Progenitor cell of endocrine pancreas (in vitro differentiated cells): ENCODE measurements around the gene DMRTA1. TPM values are rescaled to one million over a fixed set of nuclear protein-coding genes. Genes with fewer than 3 reads are reported as not detected.

Experiments
- DNase-seq: peaks from one replicate; pipeline ENCODE4 v3.0.0; 2021; ENCODE audit warnings: low spot score; ENCODE audit not compliant: unreplicated experiment
- H3K27ac Mint-ChIP-seq: 2 replicates; pipeline ENCODE4 v1.8.0; 2021; ENCODE audit warnings: mild to moderate bottlenecking, moderate library complexity, mixed read lengths
- H3K27me3 Mint-ChIP-seq: 2 replicates; pipeline ENCODE4 v1.8.0; 2021; ENCODE audit warnings: mixed read lengths
- H3K36me3 Mint-ChIP-seq: 2 replicates; pipeline ENCODE4 v1.8.0; 2022; ENCODE audit warnings: mixed read lengths; ENCODE audit not compliant: insufficient read depth
- H3K4me1 Mint-ChIP-seq: 2 replicates; pipeline ENCODE4 v1.8.0; 2021; ENCODE audit warnings: low read depth, mixed read lengths
- H3K4me3 Mint-ChIP-seq: 2 replicates; pipeline ENCODE4 v1.8.0; 2021; ENCODE audit warnings: low read depth, mild to moderate bottlenecking, moderate library complexity, mixed read lengths
- H3K9me3 Mint-ChIP-seq: 2 replicates; pipeline ENCODE4 v1.8.0; 2021; ENCODE audit warnings: low read depth, mixed read lengths
- CTCF ChIP-seq: fragments of 200-600 bp; sonication (generic); IDR thresholded peaks from one replicate; pipeline ENCODE4 v1.5.0; 2021; ENCODE audit warnings: antibody characterized with exemption, mild to moderate bottlenecking; ENCODE audit not compliant: unreplicated experiment
- long read RNA-seq: library from polyadenylated mRNA; unstranded; transcript quantifications from one replicate; pipeline ENCODE4 v2.0.0, GENCODE V29; 2020
- total RNA-seq: library from RNA; stranded (reverse); gene quantifications from 2 replicates; pipeline ENCODE4 v1.2.1, GENCODE V29; 2021

The DMRTA1 gene
- total RNA-seq: 6.9 and 7.7 TPM in 2 replicates
- long read RNA-seq, full-length matches to known transcripts: 27 of 30 reads
- long read RNA-seq, partial matches to known transcripts: 0 of 30 reads
- long read RNA-seq, other reads (novel, unspliced or antisense): 3 of 30 reads

GRCh38 chr9:22446589-22446949, at the start of gene DMRTA1:
DMRTA1 (plus strand) TSS chr9:22446824; CDS start chr9:22447066, 242 bp downstream.
- no peak for TF ChIP-seq CTCF
- H3K27me3 Mint-ChIP-seq: peaks cover 5% of the 10 kb centered on the region
- no peaks in the 10 kb centered on the region for H3K36me3 Mint-ChIP-seq
- no peaks in the 10 kb centered on the region for H3K9me3 Mint-ChIP-seq
- H3K27ac Mint-ChIP-seq: peak within 1 kb of the TSS; percentile 98
- peak; percentile 62 for DNase-seq
- peaks cover 8% of the 10 kb centered on the region for H3K4me1 Mint-ChIP-seq
- H3K4me3 Mint-ChIP-seq: peak within 1 kb of the TSS; percentile 94

DNA sequence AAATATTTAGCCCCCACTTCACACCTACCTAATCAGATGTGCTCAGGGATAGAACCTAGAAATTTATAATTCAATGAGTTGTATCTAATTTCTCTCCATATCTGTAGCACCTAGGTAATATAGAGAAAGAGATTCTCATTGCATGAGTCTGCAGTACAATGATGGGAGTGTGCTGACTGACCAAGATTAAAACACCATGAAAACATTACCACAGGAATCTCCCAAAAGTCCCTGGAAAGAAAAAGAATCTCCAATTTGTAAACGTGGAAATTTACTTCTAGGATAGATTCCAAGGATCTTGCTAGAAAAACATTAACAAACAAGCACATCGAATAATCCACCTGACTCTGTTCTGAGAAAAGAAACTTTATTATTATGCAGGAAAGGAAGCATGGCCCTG, 45.0 kb upstream of the DMRTA1 start:
- no peaks in the 10 kb centered on the region for H3K36me3 Mint-ChIP-seq
- peaks cover 6% of the 10 kb centered on the region for H3K4me1 Mint-ChIP-seq
- H3K9me3 Mint-ChIP-seq: peaks cover 2% of the 10 kb centered on the region
- H3K27ac Mint-ChIP-seq: no peak overlapping the region
- TF ChIP-seq CTCF: no peak
- peaks cover 3% of the 10 kb centered on the region for H3K27me3 Mint-ChIP-seq
- DNase-seq: no peak
- H3K4me3 Mint-ChIP-seq: no peak overlapping the region

GRCh38 chr9:22405869-22406659, 40.6 kb upstream of the DMRTA1 start:
- no peak for DNase-seq
- no peak overlapping the region for H3K27ac Mint-ChIP-seq
- H3K4me1 Mint-ChIP-seq: no peaks in the 10 kb centered on the region
- no peak overlapping the region for H3K4me3 Mint-ChIP-seq
- no peaks in the 10 kb centered on the region for H3K36me3 Mint-ChIP-seq
- peaks cover 3% of the 10 kb centered on the region for H3K27me3 Mint-ChIP-seq
- H3K9me3 Mint-ChIP-seq: peaks cover 3% of the 10 kb centered on the region
- no peak for TF ChIP-seq CTCF

DNA sequence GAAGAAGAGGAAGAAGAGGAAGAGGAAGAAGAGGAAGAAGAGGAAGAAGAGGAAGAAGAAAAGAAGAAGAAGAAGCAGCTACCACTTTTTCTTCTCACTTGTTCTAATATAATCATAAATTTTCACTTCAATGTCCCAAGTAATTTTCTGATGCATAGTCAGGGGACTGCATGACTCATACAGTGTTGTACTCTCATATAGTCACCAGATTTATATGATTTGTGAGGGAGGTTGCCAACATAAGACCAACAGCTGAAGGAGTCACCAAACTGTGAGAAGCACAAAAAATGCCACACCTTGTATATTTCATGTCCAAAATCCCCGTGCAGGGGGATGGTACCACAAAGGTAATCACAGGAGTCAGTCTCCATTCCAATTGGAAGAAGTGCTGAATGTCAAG, 32.7 kb upstream of the DMRTA1 start:
- Mint-ChIP-seq H3K9me3 (peaks cover 3% of the 10 kb centered on the region), H3K4me3 (no peak overlapping the region), H3K36me3 (no peaks in the 10 kb centered on the region), H3K27me3 (no peaks in the 10 kb centered on the region), H3K27ac (no peak overlapping the region), H3K4me1 (peaks cover 3% of the 10 kb centered on the region)
- no peak for DNase-seq
- TF ChIP-seq CTCF: no peak

GRCh38 chr9:22415941-22416691, 30.5 kb upstream of the DMRTA1 start:
- Mint-ChIP-seq H3K4me3 (no peak overlapping the region), H3K27ac (no peak overlapping the region), H3K9me3 (no peaks in the 10 kb centered on the region), H3K36me3 (no peaks in the 10 kb centered on the region), H3K4me1 (peaks cover 3% of the 10 kb centered on the region), H3K27me3 (no peaks in the 10 kb centered on the region)
- no peak for TF ChIP-seq CTCF
- no peak for DNase-seq
